ENCODE measurements around the gene KMT2A. TPM values are rescaled to one million over a fixed set of nuclear protein-coding genes. Genes with fewer than 3 reads are reported as not detected.
"Not testable (repeated sequence)": the region's sequence is repeated elsewhere in the genome, so short reads cannot be mapped to it uniquely, and the experiment has no call there.

The KMT2A gene
- 78.4 and 87.8 TPM in 2 replicates for total RNA-seq

GRCh38 chr11:118435893-118436624, at the start of gene KMT2A:
KMT2A (plus strand) TSS chr11:118436492; CDS start chr11:118436513, 21 bp downstream.
- H3K27me3 Mint-ChIP-seq (ENCODE audit: insufficient read depth) = peaks cover 3% of the 10 kb centered on the region
- H3K4me1 Mint-ChIP-seq (ENCODE audit: low read depth) = peaks cover 45% of the 10 kb centered on the region
- DNase-seq (ENCODE audit: low spot score) = peak; percentile 92
- no peaks in the 10 kb centered on the region for H3K9me3 Mint-ChIP-seq
- peak within 1 kb of the TSS; percentile 89 for H3K27ac Mint-ChIP-seq
- intact Hi-C loops (cut with micrococcal nuclease) = loop anchor here (1.0 to 5.0 kb wide), 9 partner anchors 19 to 619 kb away; partner anchors contain the start of genes ATP5MG, CD3D, DDX6 and TMEM25
- H3K36me3 Mint-ChIP-seq (ENCODE audit: low read depth) = peaks cover 9% of the 10 kb centered on the region
- H3K4me3 Mint-ChIP-seq = peak within 1 kb of the TSS; percentile 91

GRCh38 chr11:118396097-118396501, 40.2 kb upstream of the KMT2A start:
- intact Hi-C loops (cut with micrococcal nuclease) = loop anchor here (5.0 kb wide), 2 partner anchors 154 to 1164 kb away; partner anchors contain the start of genes PCSK7 and RNF214
- Mint-ChIP-seq H3K9me3 (no peaks in the 10 kb centered on the region), H3K4me1 (ENCODE audit: low read depth) (peaks cover 60% of the 10 kb centered on the region), H3K27ac (peak overlapping the region; percentile 88), H3K27me3 (ENCODE audit: insufficient read depth) (no peaks in the 10 kb centered on the region), H3K36me3 (ENCODE audit: low read depth) (peaks cover 25% of the 10 kb centered on the region), H3K4me3 (peak overlapping the region; percentile 63)
- DNase-seq (ENCODE audit: low spot score) = peak; percentile 33

DNA sequence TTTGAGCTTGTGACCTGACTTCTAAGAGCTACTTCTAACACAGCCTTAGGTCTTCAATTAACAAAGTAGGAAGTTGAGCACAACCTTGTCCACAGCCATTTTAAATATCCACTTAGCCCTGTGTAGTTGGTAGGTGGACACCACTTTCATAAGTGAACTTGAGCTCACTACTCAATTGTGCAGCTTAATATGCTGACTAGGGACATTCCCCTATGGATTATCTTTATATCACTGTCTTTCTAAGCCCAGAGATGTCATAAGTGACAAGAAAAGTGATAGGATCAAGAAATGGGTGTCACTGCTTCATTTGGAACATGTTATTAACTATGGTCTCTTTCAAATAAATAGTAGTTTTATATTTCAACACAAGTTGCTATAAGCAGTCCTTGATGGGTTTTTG, 38.8 kb upstream of the KMT2A start:
- no peaks in the 10 kb centered on the region for H3K9me3 Mint-ChIP-seq
- peaks cover 28% of the 10 kb centered on the region for H3K36me3 Mint-ChIP-seq (ENCODE audit: low read depth)
- no peak for DNase-seq (ENCODE audit: low spot score)
- H3K27ac Mint-ChIP-seq = peak overlapping the region; percentile 42
- no peak overlapping the region for H3K4me3 Mint-ChIP-seq
- intact Hi-C loops (cut with micrococcal nuclease) = loop anchor here (5.0 kb wide), 2 partner anchors 155 to 1165 kb away; partner anchors contain the start of genes PCSK7 and RNF214
- no peaks in the 10 kb centered on the region for H3K27me3 Mint-ChIP-seq (ENCODE audit: insufficient read depth)
- peaks cover 61% of the 10 kb centered on the region for H3K4me1 Mint-ChIP-seq (ENCODE audit: low read depth)

DNA sequence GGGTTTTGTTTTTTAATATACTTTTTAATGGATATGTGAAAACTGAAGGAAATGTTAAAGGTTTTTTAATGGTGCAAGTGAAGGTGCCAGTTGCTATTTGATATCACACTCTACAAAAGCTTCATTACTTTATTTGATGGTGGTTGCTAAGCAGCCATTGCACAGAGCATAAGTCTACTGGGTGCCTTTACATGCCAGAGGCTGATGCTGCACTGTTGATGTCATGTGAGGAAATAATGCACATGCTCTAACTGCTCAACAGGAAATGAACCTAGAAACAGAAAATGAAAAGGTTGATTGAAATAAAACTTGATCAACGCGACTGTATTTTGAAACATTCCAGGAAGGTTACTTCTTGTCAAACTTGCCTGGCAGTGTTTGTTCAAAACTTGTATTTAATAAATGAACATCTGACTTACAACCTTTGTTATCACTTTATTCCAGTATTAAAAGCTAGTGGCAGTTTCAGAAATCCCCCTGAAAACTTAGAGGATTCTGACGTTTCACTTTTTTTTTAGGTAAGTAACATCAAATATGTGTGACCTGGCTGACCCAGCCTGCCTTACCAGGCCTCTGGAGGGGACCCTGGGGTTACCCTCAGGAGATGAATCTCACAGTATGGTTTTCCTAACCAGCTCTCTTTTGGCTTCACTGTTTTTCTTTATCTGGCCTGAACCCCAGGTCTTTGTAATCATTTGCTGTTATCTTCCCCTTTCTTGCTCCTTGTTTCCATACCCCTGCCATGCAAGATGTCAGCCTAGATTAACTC, 37.3 kb upstream of the KMT2A start:
- peak; percentile 65 for DNase-seq (ENCODE audit: low spot score)
- intact Hi-C loops (cut with micrococcal nuclease) = loop anchor here (5.0 kb wide), 2 partner anchors 157 to 1167 kb away; partner anchors contain the start of genes PCSK7 and RNF214
- Mint-ChIP-seq H3K27ac (peak overlapping the region; percentile 96), H3K36me3 (ENCODE audit: low read depth) (peaks cover 28% of the 10 kb centered on the region), H3K4me1 (ENCODE audit: low read depth) (peaks cover 64% of the 10 kb centered on the region), H3K9me3 (no peaks in the 10 kb centered on the region), H3K27me3 (ENCODE audit: insufficient read depth) (no peaks in the 10 kb centered on the region), H3K4me3 (peak overlapping the region; percentile 93)

- peak within 1 kb of the TSS; percentile 96 for H3K27ac Mint-ChIP-seq
- no peaks in the 10 kb centered on the region for H3K27me3 Mint-ChIP-seq (ENCODE audit: insufficient read depth)
- peak; percentile 87 for DNase-seq (ENCODE audit: low spot score)
- no peaks in the 10 kb centered on the region for H3K9me3 Mint-ChIP-seq
- peak within 1 kb of the TSS; percentile 93 for H3K4me3 Mint-ChIP-seq
- peaks cover 68% of the 10 kb centered on the region for H3K4me1 Mint-ChIP-seq (ENCODE audit: low read depth)
- intact Hi-C loops (cut with micrococcal nuclease) = loop anchor here (1.0 to 5.0 kb wide), 10 partner anchors 34 to 1074 kb away; partner anchors contain the start of genes CEP164, DDX6 and UBE4A
- peaks cover 26% of the 10 kb centered on the region for H3K36me3 Mint-ChIP-seq (ENCODE audit: low read depth)
These were observed 35.0 kb upstream of the KMT2A start, which contains the start of gene ATP5MG for GRCh38 chr11:118401151-118401879. ATP5MG (plus strand) TSS chr11:118401606; CDS start chr11:118401666, 60 bp downstream.

DNA sequence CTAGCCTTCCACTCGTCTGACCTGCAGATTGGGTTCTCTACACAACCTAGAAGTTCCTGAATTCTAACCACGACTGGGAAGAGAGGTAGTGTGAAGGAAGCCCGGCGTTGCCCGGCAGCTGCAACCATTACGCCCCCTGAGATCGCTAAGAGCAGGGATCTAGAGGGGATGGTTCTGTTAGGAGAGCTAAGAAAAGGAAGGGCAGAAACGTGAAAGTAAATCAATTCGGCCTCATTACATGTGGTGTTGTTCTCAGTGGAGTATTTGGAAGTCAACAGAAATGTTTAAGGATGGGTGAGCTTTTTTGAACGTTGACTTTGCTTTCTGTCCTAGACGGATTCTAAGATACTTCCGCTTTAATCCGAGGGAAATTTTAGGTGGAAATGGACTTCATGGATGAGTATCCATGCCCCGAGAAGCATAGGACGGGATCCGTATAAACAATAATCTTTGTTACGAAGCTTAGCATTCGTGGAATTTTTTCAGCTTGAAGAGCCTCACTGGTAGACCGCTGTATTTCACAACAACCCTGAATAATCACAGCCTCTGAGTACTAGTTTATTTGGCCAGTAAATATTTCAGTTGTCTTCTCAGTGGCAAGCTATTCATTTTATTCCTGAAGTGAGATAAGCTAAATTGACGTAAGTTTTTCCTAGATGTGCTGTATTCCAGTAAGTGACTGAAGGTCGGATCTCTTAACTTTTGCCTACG, 34.3 kb upstream of the KMT2A start:
- intact Hi-C loops (cut with micrococcal nuclease) = loop anchor here (1.0 to 5.0 kb wide), 10 partner anchors 33 to 1075 kb away; partner anchors contain the start of genes CEP164, DDX6 and UBE4A
- Mint-ChIP-seq H3K36me3 (ENCODE audit: low read depth) (peaks cover 33% of the 10 kb centered on the region), H3K4me1 (ENCODE audit: low read depth) (peaks cover 66% of the 10 kb centered on the region), H3K27me3 (ENCODE audit: insufficient read depth) (no peaks in the 10 kb centered on the region), H3K9me3 (no peaks in the 10 kb centered on the region), H3K4me3 (peak overlapping the region; percentile 93), H3K27ac (peak overlapping the region; percentile 96)
- no peak for DNase-seq (ENCODE audit: low spot score)

- Mint-ChIP-seq H3K4me1 (ENCODE audit: low read depth) (peaks cover 61% of the 10 kb centered on the region), H3K27ac (peak overlapping the region; percentile 70), H3K4me3 (peak overlapping the region; percentile 93), H3K36me3 (ENCODE audit: low read depth) (peaks cover 34% of the 10 kb centered on the region)
- H3K9me3 Mint-ChIP-seq; DNase-seq (ENCODE audit: low spot score); H3K27me3 Mint-ChIP-seq (ENCODE audit: insufficient read depth): not testable (repeated sequence)
- intact Hi-C loops (cut with micrococcal nuclease) = loop anchor here (5.0 kb wide), 2 partner anchors 390 to 1075 kb away; partner anchors contain the start of genes CEP164 and DDX6
These were observed 33.7 kb upstream of the KMT2A start for GRCh38 chr11:118402594-118402993.

- H3K9me3 Mint-ChIP-seq = no peaks in the 10 kb centered on the region
- peaks cover 35% of the 10 kb centered on the region for H3K4me1 Mint-ChIP-seq (ENCODE audit: low read depth)
- DNase-seq (ENCODE audit: low spot score) = no peak
- H3K27me3 Mint-ChIP-seq (ENCODE audit: insufficient read depth) = no peaks in the 10 kb centered on the region
- intact Hi-C loops (cut with micrococcal nuclease) = no loop called here
- H3K36me3 Mint-ChIP-seq (ENCODE audit: low read depth) = peaks cover 49% of the 10 kb centered on the region
- H3K27ac Mint-ChIP-seq = no peak overlapping the region
- H3K4me3 Mint-ChIP-seq = no peak overlapping the region
These were observed 29.6 kb upstream of the KMT2A start for GRCh38 chr11:118406599-118407166.

DNA sequence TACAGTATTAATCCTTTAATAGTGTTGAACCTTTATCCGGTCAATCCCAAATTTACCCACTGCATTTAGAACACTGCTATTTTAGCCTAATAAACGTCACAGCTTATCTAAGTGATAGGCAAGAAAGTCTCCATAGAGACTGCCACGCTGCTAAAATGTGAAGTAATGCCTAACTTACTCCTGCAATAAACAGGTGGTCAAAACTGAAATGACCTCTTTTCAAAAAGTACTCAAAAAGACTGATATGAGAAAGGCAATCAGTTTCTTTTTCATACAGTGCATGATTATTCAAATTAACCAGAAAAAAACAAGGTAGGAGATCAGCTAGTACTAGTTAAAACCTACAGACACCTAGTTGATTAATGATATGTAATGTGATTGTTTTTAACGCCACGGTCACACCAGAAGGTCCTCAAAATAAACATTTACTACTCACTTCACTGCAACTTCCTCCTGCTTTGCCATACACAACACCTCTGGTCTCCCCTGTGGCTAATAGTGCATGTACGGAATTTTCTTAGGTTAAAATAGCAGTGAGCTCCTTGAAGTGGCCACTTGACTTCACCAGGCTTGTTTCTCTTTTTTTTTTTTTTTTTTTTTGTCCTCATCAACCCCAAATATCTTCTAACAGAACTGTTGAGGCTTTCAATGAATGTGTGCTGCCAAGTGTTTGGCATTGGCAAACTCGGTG, 26.1 kb upstream of the KMT2A start:
- Mint-ChIP-seq H3K36me3 (ENCODE audit: low read depth) (peaks cover 38% of the 10 kb centered on the region), H3K9me3 (no peaks in the 10 kb centered on the region), H3K27ac (no peak overlapping the region), H3K4me1 (ENCODE audit: low read depth) (peaks cover 14% of the 10 kb centered on the region), H3K4me3 (no peak overlapping the region), H3K27me3 (ENCODE audit: insufficient read depth) (no peaks in the 10 kb centered on the region)
- intact Hi-C loops (cut with micrococcal nuclease) = no loop called here
- no peak for DNase-seq (ENCODE audit: low spot score)

DNA sequence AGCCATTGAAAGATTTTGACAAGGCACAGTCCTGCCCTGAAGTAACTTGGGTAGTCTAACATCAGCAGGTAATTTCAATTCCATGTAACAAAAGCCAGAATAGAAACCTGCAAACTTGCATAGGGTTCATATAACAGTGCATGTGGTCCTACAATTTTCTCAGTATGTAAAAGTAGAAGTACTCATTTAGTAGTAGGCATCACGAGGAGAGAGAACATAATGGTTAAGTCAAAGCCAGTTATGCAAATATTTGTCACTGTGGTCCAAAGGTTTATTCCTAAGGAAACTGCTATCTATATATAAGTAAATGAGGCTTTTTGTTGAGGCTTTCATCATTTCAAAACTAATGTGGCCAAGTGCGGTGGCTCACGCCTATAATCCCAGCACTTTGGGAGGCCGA, 24.8 kb upstream of the KMT2A start:
- Mint-ChIP-seq H3K9me3 (no peaks in the 10 kb centered on the region), H3K4me3 (no peak overlapping the region), H3K4me1 (ENCODE audit: low read depth) (peaks cover 10% of the 10 kb centered on the region), H3K27ac (no peak overlapping the region), H3K36me3 (ENCODE audit: low read depth) (peaks cover 34% of the 10 kb centered on the region), H3K27me3 (ENCODE audit: insufficient read depth) (no peaks in the 10 kb centered on the region)
- intact Hi-C loops (cut with micrococcal nuclease) = no loop called here
- no peak for DNase-seq (ENCODE audit: low spot score)

DNA sequence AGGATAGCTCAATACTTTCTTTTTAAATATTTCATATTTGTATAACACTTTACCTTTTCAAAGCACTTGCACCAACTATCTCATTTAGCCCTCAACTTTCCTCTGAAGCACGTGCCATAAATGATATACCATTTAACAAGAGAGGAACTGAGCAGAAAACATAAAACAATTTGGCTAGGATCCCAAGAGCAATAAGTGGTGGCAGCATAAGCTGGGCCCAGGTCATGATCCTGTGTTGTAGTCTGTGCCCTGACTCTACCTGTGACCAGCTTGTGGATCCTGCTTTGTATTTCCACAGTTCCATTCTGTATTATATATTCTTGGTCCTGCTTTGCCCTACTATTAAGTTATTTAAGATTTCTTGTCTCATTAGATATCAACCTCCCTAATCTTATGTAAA, 23.4 kb upstream of the KMT2A start:
- intact Hi-C loops (cut with micrococcal nuclease) = no loop called here
- no peak overlapping the region for H3K27ac Mint-ChIP-seq
- H3K36me3 Mint-ChIP-seq (ENCODE audit: low read depth) = peaks cover 28% of the 10 kb centered on the region
- H3K4me1 Mint-ChIP-seq (ENCODE audit: low read depth) = peaks cover 4% of the 10 kb centered on the region
- no peaks in the 10 kb centered on the region for H3K9me3 Mint-ChIP-seq
- no peak overlapping the region for H3K4me3 Mint-ChIP-seq
- DNase-seq (ENCODE audit: low spot score) = no peak
- no peaks in the 10 kb centered on the region for H3K27me3 Mint-ChIP-seq (ENCODE audit: insufficient read depth)

Data from activated T-helper 1 cell treated with anti-CD3 and anti-CD28 coated beads, Interleukin-12 subunit alpha, Interleukin-12 subunit beta, Interleukin-2, Interleukin-4 antibody, amounts not matched to agents 30 ng/mL and 10 ng/mL and 1 ng/mL, durations not matched to agents 14 hours and 24 hours and 36 hours (primary cell).